IMR-90 (cell line): Measurements from ENCODE around the gene ARHGEF12. TPM values are rescaled to one million over a fixed set of nuclear protein-coding genes. Genes with fewer than 3 reads are reported as not detected.

Experiments used
- ATAC-seq: fragments of 200-7000 bp; cut with Tn5 transposase; 2 replicates; pipeline ENCODE4 v1.9.1; 2020; ENCODE audit warnings: low read depth, mild to moderate bottlenecking, moderate library complexity
- BruUV-seq: library from RNA; stranded (reverse); fragments of 400-500 nt; replicated peaks from 2 replicates; lab custom pipeline; 2021; lab: Mats Ljungman, UMichigan
- CTCF ChIA-PET: fragments of 300-600 bp; formaldehyde crosslinking; extraction: SDS; loops from one replicate; lab custom pipeline; 2021; ENCODE audit warnings: antibody characterized with exemption; lab: Yijun Ruan, JAX
- POLR2A ChIA-PET: fragments of 300-600 bp; sonication (Branson Sonifier 250); formaldehyde crosslinking; loops from one replicate; lab custom pipeline; 2022; ENCODE audit warnings: antibody characterized with exemption; ENCODE audit not compliant: unreplicated experiment; lab: Charles Lee
- DNase-seq: peaks from one replicate; pipeline ENCODE4 v3.0.0; 2013
- H2AFZ ChIP-seq: replicated peaks from 2 replicates; pipeline ENCODE3; 2013; ENCODE audit warnings: low read length, mild to moderate bottlenecking; ENCODE audit not compliant: poor library complexity
- H2AK5ac ChIP-seq: 2 replicates; pipeline ENCODE4 v1.6.1; 2013; ENCODE audit warnings: low read depth, low read length, inconsistent platforms
- H2AK9ac ChIP-seq: replicated peaks from 2 replicates; pipeline ENCODE3; 2013; ENCODE audit warnings: mild to moderate bottlenecking, low read depth, low read length, moderate library complexity; ENCODE audit not compliant: poor library complexity
- H2BK120ac ChIP-seq: 2 replicates; pipeline ENCODE4 v1.6.1; 2013; ENCODE audit warnings: low read depth, low read length, inconsistent platforms
- H2BK15ac ChIP-seq: 3 replicates; pipeline ENCODE4 v1.6.1; 2013; ENCODE audit warnings: low read depth, low read length, inconsistent platforms
- H2BK20ac ChIP-seq: 2 replicates; pipeline ENCODE4 v1.6.1; 2013; ENCODE audit warnings: low read depth, mild to moderate bottlenecking, inconsistent platforms, low read length, moderate library complexity
- H2BK5ac ChIP-seq: 2 replicates; pipeline ENCODE4 v1.6.1; 2013; ENCODE audit warnings: mild to moderate bottlenecking, low read depth, low read length, inconsistent platforms; ENCODE audit not compliant: poor library complexity, severe bottlenecking
- H3K14ac ChIP-seq: replicated peaks from 2 replicates; pipeline ENCODE4 v1.6.1; 2013; ENCODE audit warnings: low read depth, low read length, inconsistent platforms
- H3K18ac ChIP-seq: 2 replicates; pipeline ENCODE4 v1.6.1; 2013; ENCODE audit warnings: low read depth, low read length, control low read depth
- H3K23ac ChIP-seq: 2 replicates; pipeline ENCODE4 v1.6.1; 2013; ENCODE audit warnings: low read depth, low read length, inconsistent platforms
- H3K27ac ChIP-seq: 2 replicates; pipeline ENCODE4 v1.5.1; 2013; ENCODE audit warnings: mild to moderate bottlenecking, control low read depth, low read length; ENCODE audit not compliant: insufficient read depth
- H3K27me3 ChIP-seq: 2 replicates; pipeline ENCODE4 v1.6.1; 2013; ENCODE audit warnings: low read length; ENCODE audit not compliant: control insufficient read depth, insufficient read depth
- H3K36me3 ChIP-seq: 2 replicates; pipeline ENCODE4 v1.6.1; 2013; ENCODE audit warnings: low read length, mixed read lengths; ENCODE audit not compliant: control insufficient read depth, insufficient read depth
- H3K4ac ChIP-seq: 2 replicates; pipeline ENCODE4 v1.6.1; 2013; ENCODE audit warnings: low read depth, low read length, inconsistent platforms
- H3K4me1 ChIP-seq: 2 replicates; pipeline ENCODE4 v1.6.1; 2013; ENCODE audit warnings: low read length, mixed read lengths; ENCODE audit not compliant: control insufficient read depth, insufficient read depth
- H3K4me2 ChIP-seq: 2 replicates; pipeline ENCODE4 v1.6.1; 2013; ENCODE audit warnings: low read depth, mild to moderate bottlenecking, control low read depth, low read length, moderate library complexity
- H3K4me3 ChIP-seq: 2 replicates; pipeline ENCODE4 v1.5.1; 2013; ENCODE audit warnings: low read depth, mild to moderate bottlenecking, control low read depth, low read length, moderate library complexity; ENCODE audit not compliant: insufficient read depth
- H3K56ac ChIP-seq: 2 replicates; pipeline ENCODE4 v1.6.1; 2013; ENCODE audit warnings: low read length, inconsistent platforms; ENCODE audit not compliant: insufficient read depth; ENCODE audit errors: extremely low read depth
- H3K79me1 ChIP-seq, 2 experiments: 2 replicates each; pipeline ENCODE4 v1.6.1; 2013; ENCODE audit warnings: low read length in 2 of 2, inconsistent platforms in 1 of 2, low read depth in 1 of 2
- H3K9ac ChIP-seq: 2 replicates; pipeline ENCODE4 v1.6.1; 2013; ENCODE audit warnings: low read depth, low read length, control low read depth
- H3K9me1 ChIP-seq: 2 replicates; pipeline ENCODE4 v1.6.1; 2013; ENCODE audit warnings: low read length, inconsistent platforms; ENCODE audit not compliant: insufficient read depth
- H3K9me3 ChIP-seq: 2 replicates; pipeline ENCODE4 v1.6.1; 2013; ENCODE audit warnings: low read length; ENCODE audit not compliant: control insufficient read depth, insufficient read depth
- H4K20me1 ChIP-seq: 2 replicates; pipeline ENCODE4 v1.6.1; 2013; ENCODE audit warnings: low read length, inconsistent platforms; ENCODE audit not compliant: insufficient read depth
- H4K5ac ChIP-seq: 2 replicates; pipeline ENCODE4 v1.6.1; 2013; ENCODE audit warnings: mild to moderate bottlenecking, low read depth, low read length, control low read depth
- H4K8ac ChIP-seq, 2 experiments: 2 replicates each; pipeline ENCODE4 v1.6.1; 2013; ENCODE audit warnings: low read depth in 2 of 2, low read length in 2 of 2, control low read depth in 1 of 2, inconsistent platforms in 1 of 2
- H4K91ac ChIP-seq: 2 replicates; pipeline ENCODE4 v1.6.1; 2013; ENCODE audit warnings: low read depth, low read length, inconsistent platforms; ENCODE audit not compliant: insufficient read depth
- BHLHE40 ChIP-seq: fragments of 150-350 bp; IDR thresholded peaks from 2 replicates; pipeline ENCODE4 v1.6.1; 2016; ENCODE audit warnings: mild to moderate bottlenecking, low read depth, low read length
- CEBPB ChIP-seq: IDR thresholded peaks from 2 replicates; pipeline ENCODE4 v1.6.1; 2012; ENCODE audit warnings: low read depth, low read length, improper control_type of control experiment
- FOS ChIP-seq: fragments of 150-350 bp; IDR thresholded peaks from 2 replicates; pipeline ENCODE4 v1.6.1; 2016; ENCODE audit warnings: low read depth, low read length
- MAFK ChIP-seq: IDR thresholded peaks from 2 replicates; pipeline ENCODE4 v1.6.1; 2012; ENCODE audit warnings: low read depth, low read length, improper control_type of control experiment
- MAZ ChIP-seq: IDR thresholded peaks from 2 replicates; pipeline ENCODE4 v1.6.1; 2012; ENCODE audit warnings: low read depth, mild to moderate bottlenecking, low read length, improper control_type of control experiment, moderate library complexity, borderline replicate concordance
- NFE2L2 ChIP-seq: fragments of 150-350 bp; IDR thresholded peaks from 2 replicates; pipeline ENCODE4 v1.6.1; 2016; ENCODE audit warnings: low read depth, mild to moderate bottlenecking, low read length
- POLR2A ChIP-seq: IDR thresholded peaks from 2 replicates; pipeline ENCODE4 v1.6.1; 2012; ENCODE audit warnings: mild to moderate bottlenecking, low read depth, low read length
- RAD21 ChIP-seq: IDR thresholded peaks from 2 replicates; pipeline ENCODE4 v1.6.1; 2012; ENCODE audit warnings: low read length, improper control_type of control experiment
- RCOR1 ChIP-seq: IDR thresholded peaks from 2 replicates; pipeline ENCODE4 v1.6.1; 2012; ENCODE audit warnings: mild to moderate bottlenecking, low read length, improper control_type of control experiment; ENCODE audit not compliant: insufficient replicate concordance
- RFX5 ChIP-seq: IDR thresholded peaks from 2 replicates; pipeline ENCODE4 v1.8.0; 2012; ENCODE audit warnings: low read depth, mild to moderate bottlenecking, low read length, moderate library complexity
- WGBS, 2 experiments: methylation state at CpG; one replicate each; pipeline versions ENCODE4 v1.1.5 to v1.1.7; 2013; ENCODE audit warnings: missing lambda C conversion rate in 2 of 2; ENCODE audit not compliant: insufficient read length in 1 of 2; ENCODE audit errors: extremely low coverage in 2 of 2; 5-methylcytosine and 5-hydroxymethylcytosine counted together
- dilution Hi-C: fragments of 300-500 bp; cut with HindIII; formaldehyde crosslinking; loops from one replicate; pipeline ENCODE4 v1.14.3; 2018; ENCODE audit warnings: low sequenced_read_pairs; ENCODE audit not compliant: unreplicated experiment
- in situ Hi-C: fragments of 300-500 bp; cut with MboI; formaldehyde crosslinking; loops from 3 replicates; pipeline ENCODE4 v1.14.3; 2019; ENCODE audit warnings: low sequenced_read_pairs, inconsistent platforms, mixed read lengths
- intact Hi-C: fragments of 100-400 bp; cut with micrococcal nuclease; formaldehyde crosslinking; loops from 2 replicates; pipeline ENCODE4 v1.10.0; 2022
- polyA plus RNA-seq, 3 experiments: library from polyadenylated mRNA; depleted of rRNA; stranded (reverse); fragments of >200 nt; gene quantifications; 2 replicates each; pipeline ENCODE4 v1.2.3, GENCODE V29; 2012; ENCODE audit warnings: low replicate concordance in 1 of 3
- total RNA-seq: library from RNA; depleted of rRNA; stranded (reverse); fragments of >200 nt; gene quantifications from 2 replicates; pipeline ENCODE4 v1.2.3, GENCODE V29; 2012
- TF ChIP-seq, protein P1 (sequence below): fragments of 150-350 bp; IDR thresholded peaks from 2 replicates; pipeline ENCODE4 v1.6.1; 2016; ENCODE audit warnings: low read depth, mild to moderate bottlenecking, low read length, moderate library complexity, borderline replicate concordance

Gene ARHGEF12
- total and polyA plus RNA-seq, 2 of the 4 experiments (the other 2 are of a cell fraction), result 25.5 to 115 TPM

DNA sequence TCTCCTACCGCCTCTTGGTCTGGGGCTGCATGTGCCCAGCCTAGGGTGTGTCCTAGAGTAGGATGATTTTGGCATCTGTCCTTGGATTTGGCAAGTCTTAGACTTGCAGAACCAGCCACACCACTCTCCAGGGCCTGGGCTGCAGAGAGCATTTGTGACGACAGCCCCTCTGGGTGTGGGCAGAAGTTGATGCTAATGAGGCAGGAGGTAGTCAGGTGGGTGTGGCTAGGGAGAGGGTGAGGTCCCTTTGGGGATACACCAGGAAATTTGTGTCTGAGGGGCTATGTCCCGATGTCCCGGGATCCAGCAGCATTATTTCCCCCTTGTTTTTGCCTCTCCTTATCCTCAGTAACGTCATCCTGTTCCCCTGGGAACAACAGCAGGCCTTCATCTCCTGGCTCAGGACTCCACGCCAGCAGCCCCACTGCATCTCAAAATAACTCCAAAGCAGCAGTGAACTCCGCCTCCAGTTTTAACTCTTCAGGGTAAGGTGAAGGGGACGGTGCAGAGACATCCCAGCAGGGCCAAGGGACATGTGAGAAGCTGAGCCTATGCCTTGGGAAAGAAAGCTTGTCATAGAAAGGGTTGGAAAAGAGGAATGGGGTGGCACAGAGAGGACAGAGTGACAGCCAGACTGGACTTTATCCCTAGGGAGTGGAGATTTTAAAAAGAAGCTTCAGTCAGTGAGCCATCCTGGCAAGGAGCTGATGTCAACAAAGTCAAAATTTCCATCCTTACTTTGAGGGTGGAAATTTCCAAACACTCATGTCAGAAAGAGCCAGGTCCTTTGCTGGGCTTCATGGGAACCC, 19.1 kb upstream of the ARHGEF12 start:
- Histone ChIP-seq H3K4me2 (no peak overlapping the region), H2BK15ac (no peak overlapping the region), H2AK5ac (no peak overlapping the region), H3K23ac (no peak overlapping the region), H4K8ac (no peak overlapping the region), H3K27me3 (peaks cover 8% of the 10 kb centered on the region), H3K9me3 (no peaks in the 10 kb centered on the region), H3K18ac (no peak overlapping the region), H3K36me3 (no peaks in the 10 kb centered on the region), H2AFZ (peak overlapping the region; percentile 59), H4K20me1 (no peaks in the 10 kb centered on the region), H2BK5ac (no peak overlapping the region), H2BK20ac (no peak overlapping the region), H2AK9ac (no peak overlapping the region), H2BK120ac (no peak overlapping the region), H3K56ac (no peak overlapping the region), H3K9ac (no peak overlapping the region), H3K4ac (no peak overlapping the region), H3K4me1 (peaks cover 3% of the 10 kb centered on the region; the same call in 1 of the 2 replicates), H3K14ac (no peak overlapping the region), H3K9me1 (0 out of 2 replicates have a peak, but pooled peaks cover 3% of the 10 kb centered on the region), H3K4me3 (no peak overlapping the region), H3K27ac (no peak overlapping the region), H4K5ac (no peak overlapping the region), H3K79me1 (no peaks in the 10 kb centered on the region), H4K91ac (no peak overlapping the region)
- DNase-seq (peak; percentile 29), ATAC-seq (peak; percentile 72)
- dilution Hi-C loops, result no loop called here
- WGBS, 2 experiments, result no CpG with 5 or more reads among the region's 8 CpGs
- no TSS peak for BruUV-seq
- no peak for TF ChIP-seq MAFK
- TF ChIP-seq MAZ, result no peak
- no peak for TF ChIP-seq RCOR1
- TF ChIP-seq NFE2L2, result no peak
- TF ChIP-seq, protein P1, sequence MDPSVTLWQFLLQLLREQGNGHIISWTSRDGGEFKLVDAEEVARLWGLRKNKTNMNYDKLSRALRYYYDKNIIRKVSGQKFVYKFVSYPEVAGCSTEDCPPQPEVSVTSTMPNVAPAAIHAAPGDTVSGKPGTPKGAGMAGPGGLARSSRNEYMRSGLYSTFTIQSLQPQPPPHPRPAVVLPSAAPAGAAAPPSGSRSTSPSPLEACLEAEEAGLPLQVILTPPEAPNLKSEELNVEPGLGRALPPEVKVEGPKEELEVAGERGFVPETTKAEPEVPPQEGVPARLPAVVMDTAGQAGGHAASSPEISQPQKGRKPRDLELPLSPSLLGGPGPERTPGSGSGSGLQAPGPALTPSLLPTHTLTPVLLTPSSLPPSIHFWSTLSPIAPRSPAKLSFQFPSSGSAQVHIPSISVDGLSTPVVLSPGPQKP, result no peak
- TF ChIP-seq POLR2A, result no peak
- no peak for TF ChIP-seq FOS
- no peak for TF ChIP-seq RFX5
- no peak for TF ChIP-seq BHLHE40
- no peak for TF ChIP-seq RAD21
- TF ChIP-seq CEBPB, result no peak
- POLR2A ChIA-PET, result no interaction called here
- intact Hi-C loops, result no loop called here
- in situ Hi-C loops, result loop anchor here (25.0 kb wide), 1 partner anchor 370 kb away; no protein-coding TSS in a partner anchor
- CTCF ChIA-PET, result interaction anchor here (0.6 to 0.8 kb wide), 2 partner anchors 14 to 75 kb away, joined by 3 to 4 read pairs; no protein-coding TSS in a partner anchor
